ENCODE data around the gene SIRT3.
"Not testable (repeated sequence)": the region's sequence is repeated elsewhere in the genome, so short reads cannot be mapped to it uniquely, and the experiment has no call there.

The SIRT3 gene

DNA sequence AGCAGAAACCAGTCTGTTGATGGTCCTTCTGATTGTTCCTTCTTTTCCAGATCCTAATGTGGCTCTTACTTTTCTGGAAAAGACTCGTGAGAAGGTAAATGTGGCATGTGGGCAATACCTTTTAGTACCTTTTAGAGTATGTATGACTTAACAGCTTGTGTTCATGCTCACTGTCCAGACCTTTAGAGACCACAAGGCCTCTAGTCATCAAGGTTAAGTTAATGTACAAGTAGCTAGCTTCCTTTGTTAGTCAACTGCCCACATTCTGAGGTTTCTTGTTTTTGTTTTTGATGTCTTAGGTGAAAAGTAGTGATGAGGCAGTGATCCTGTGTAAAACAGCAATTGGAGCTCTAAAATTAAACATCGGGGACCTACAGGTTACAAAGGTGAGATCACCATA, 8.2 kb upstream of the SIRT3 start:
- Histone ChIP-seq H3K4me3 (ENCODE audit: low read length) (no peak overlapping the region), H3F3A (ENCODE audit: insufficient read depth, low read length) (no peaks in the 10 kb centered on the region), H3K9me2 (replicated peaks; ENCODE audit: insufficient read depth, low read length) (no peaks in the 10 kb centered on the region), H4K20me1 (ENCODE audit: insufficient read depth, low read length) (no peaks in the 10 kb centered on the region), H3K36me3 (replicated peaks; ENCODE audit: insufficient read depth, low read length) (peaks cover 26% of the 10 kb centered on the region), H3K27me3 (replicated peaks; ENCODE audit: insufficient read depth, low read length) (no peaks in the 10 kb centered on the region), H3K4me1 (ENCODE audit: low read length) (no peaks in the 10 kb centered on the region), H3K27ac (ENCODE audit: low read length) (no peak overlapping the region), H3K4me2 (ENCODE audit: low read depth, low read length) (no peak overlapping the region), H3K9me3 (replicated peaks; ENCODE audit: insufficient read depth, low read length) (no peaks in the 10 kb centered on the region), H3K9ac (ENCODE audit: low read length) (no peak overlapping the region), H3K79me2 (ENCODE audit: low read length) (peaks cover 40% of the 10 kb centered on the region), H2AFZ (ENCODE audit: low read length) (no peak overlapping the region)
- DNase-seq = no peak
- no peak for TF ChIP-seq EZH2 (optimal IDR thresholded peaks at IDR 0.05; ENCODE audit: low read depth, low read length)
- TF ChIP-seq EZH2phosphoT487 (IDR thresholded peaks at IDR 0.05; ENCODE audit: low read length) = no peak
- TF ChIP-seq, protein P1, sequence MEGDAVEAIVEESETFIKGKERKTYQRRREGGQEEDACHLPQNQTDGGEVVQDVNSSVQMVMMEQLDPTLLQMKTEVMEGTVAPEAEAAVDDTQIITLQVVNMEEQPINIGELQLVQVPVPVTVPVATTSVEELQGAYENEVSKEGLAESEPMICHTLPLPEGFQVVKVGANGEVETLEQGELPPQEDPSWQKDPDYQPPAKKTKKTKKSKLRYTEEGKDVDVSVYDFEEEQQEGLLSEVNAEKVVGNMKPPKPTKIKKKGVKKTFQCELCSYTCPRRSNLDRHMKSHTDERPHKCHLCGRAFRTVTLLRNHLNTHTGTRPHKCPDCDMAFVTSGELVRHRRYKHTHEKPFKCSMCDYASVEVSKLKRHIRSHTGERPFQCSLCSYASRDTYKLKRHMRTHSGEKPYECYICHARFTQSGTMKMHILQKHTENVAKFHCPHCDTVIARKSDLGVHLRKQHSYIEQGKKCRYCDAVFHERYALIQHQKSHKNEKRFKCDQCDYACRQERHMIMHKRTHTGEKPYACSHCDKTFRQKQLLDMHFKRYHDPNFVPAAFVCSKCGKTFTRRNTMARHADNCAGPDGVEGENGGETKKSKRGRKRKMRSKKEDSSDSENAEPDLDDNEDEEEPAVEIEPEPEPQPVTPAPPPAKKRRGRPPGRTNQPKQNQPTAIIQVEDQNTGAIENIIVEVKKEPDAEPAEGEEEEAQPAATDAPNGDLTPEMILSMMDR (IDR thresholded peaks at IDR 0.05; ENCODE audit: low read length) = no peak

DNA sequence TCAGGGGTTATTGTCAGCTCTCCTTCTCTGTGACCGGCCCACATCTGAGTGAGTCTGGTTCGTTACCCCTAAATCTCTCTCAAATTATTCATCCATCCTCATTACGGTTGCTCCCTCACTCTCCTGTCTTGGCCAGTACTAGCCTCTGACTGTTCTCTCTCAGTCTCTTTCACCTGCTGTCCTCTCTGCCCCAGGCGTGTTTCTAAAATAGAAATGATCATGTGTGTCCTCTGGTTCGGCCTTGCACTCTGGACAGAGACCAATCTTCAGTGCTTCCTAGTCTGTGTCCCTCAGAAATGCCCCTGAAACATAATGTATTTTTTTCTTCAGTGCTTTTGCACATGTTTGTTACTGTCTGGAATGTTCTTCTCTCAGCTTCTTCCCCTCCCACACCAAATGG, 5.5 kb upstream of the SIRT3 start:
- H3K4me3 ChIP-seq (ENCODE audit: low read length) = no peak overlapping the region
- peaks cover 1% of the 10 kb centered on the region; the same call in 1 of the 2 replicates for H3F3A ChIP-seq (ENCODE audit: insufficient read depth, low read length)
- no peak overlapping the region for H2AFZ ChIP-seq (ENCODE audit: low read length)
- no peaks in the 10 kb centered on the region for H4K20me1 ChIP-seq (ENCODE audit: insufficient read depth, low read length)
- no peak overlapping the region for H3K4me2 ChIP-seq (ENCODE audit: low read depth, low read length)
- no peak overlapping the region for H3K9ac ChIP-seq (ENCODE audit: low read length)
- TF ChIP-seq EZH2 (optimal IDR thresholded peaks at IDR 0.05; ENCODE audit: low read depth, low read length) (no peak), EZH2phosphoT487 (IDR thresholded peaks at IDR 0.05; ENCODE audit: low read length) (no peak)
- TF ChIP-seq, protein P1 (IDR thresholded peaks at IDR 0.05; ENCODE audit: low read length) = no peak
- no peak overlapping the region for H3K27ac ChIP-seq (ENCODE audit: low read length)
- peaks cover 14% of the 10 kb centered on the region for H3K36me3 ChIP-seq (replicated peaks; ENCODE audit: insufficient read depth, low read length)
- H3K4me1 ChIP-seq (ENCODE audit: low read length) = peaks cover 8% of the 10 kb centered on the region
- H3K9me2 ChIP-seq (replicated peaks; ENCODE audit: insufficient read depth, low read length) = no peaks in the 10 kb centered on the region
- H3K27me3 ChIP-seq (replicated peaks; ENCODE audit: insufficient read depth, low read length) = no peaks in the 10 kb centered on the region
- H3K9me3 ChIP-seq (replicated peaks; ENCODE audit: insufficient read depth, low read length) = no peaks in the 10 kb centered on the region
- DNase-seq = no peak
- peaks cover 66% of the 10 kb centered on the region for H3K79me2 ChIP-seq (ENCODE audit: low read length)

DNA sequence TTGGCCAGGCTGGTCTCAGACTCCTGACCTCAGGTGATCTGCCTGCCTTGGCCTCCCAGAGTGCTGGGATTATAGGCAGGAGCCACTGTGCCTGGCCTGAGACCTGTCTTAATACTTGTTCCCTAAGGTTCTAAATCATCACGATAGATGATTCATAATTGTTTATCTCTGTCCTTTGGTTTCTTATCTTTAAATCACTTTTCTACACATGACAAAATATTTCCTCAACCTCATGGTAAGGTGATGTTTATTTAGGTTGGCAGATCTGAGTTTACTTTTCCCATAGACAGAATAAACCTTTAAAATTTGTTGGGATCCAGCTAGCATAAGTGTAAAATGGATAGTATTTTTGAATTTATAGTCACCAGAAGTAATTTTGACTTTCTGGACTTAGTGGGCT, 4.2 kb upstream of the SIRT3 start:
- Histone ChIP-seq H3K9ac (ENCODE audit: low read length) (no peak overlapping the region), H3K79me2 (ENCODE audit: low read length) (peaks cover 66% of the 10 kb centered on the region), H3K27me3 (replicated peaks; ENCODE audit: insufficient read depth, low read length) (no peaks in the 10 kb centered on the region), H3K27ac (ENCODE audit: low read length) (no peak overlapping the region), H3K4me3 (ENCODE audit: low read length) (no peak overlapping the region), H3K4me2 (ENCODE audit: low read depth, low read length) (no peak overlapping the region), H3F3A (ENCODE audit: insufficient read depth, low read length) (peaks cover 4% of the 10 kb centered on the region; the same call in 1 of the 2 replicates), H2AFZ (ENCODE audit: low read length) (no peak overlapping the region), H3K36me3 (replicated peaks; ENCODE audit: insufficient read depth, low read length) (peaks cover 14% of the 10 kb centered on the region), H3K9me2 (replicated peaks; ENCODE audit: insufficient read depth, low read length) (no peaks in the 10 kb centered on the region), H3K9me3 (replicated peaks; ENCODE audit: insufficient read depth, low read length) (no peaks in the 10 kb centered on the region), H3K4me1 (ENCODE audit: low read length) (peaks cover 11% of the 10 kb centered on the region), H4K20me1 (ENCODE audit: insufficient read depth, low read length) (no peaks in the 10 kb centered on the region)
- DNase-seq = no peak
- TF ChIP-seq EZH2phosphoT487 (IDR thresholded peaks at IDR 0.05; ENCODE audit: low read length) (no peak), EZH2 (optimal IDR thresholded peaks at IDR 0.05; ENCODE audit: low read depth, low read length) (no peak)
- TF ChIP-seq, protein P1 (IDR thresholded peaks at IDR 0.05; ENCODE audit: low read length) = no peak

DNA sequence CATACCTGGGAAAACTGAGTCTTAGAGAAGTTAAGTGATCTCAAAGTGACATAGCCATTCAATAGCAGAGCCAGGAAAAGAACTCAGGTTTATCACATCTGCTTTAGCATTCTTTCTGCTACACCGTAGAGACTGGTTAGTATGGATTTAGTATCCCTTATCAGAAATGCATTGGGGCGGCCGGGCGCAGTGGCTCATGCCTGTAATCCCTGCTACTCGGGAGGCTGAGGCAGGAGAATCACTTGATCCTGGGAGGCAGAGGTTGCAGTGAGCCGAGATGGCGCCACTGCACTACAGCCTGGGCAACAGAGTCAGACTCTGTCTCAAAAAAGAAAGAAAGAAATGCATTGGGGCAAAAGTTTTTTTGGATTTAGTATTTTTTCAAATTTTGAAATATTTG, 2.2 kb upstream of the SIRT3 start:
- H3K79me2 ChIP-seq (ENCODE audit: low read length) = peaks cover 59% of the 10 kb centered on the region
- H4K20me1 ChIP-seq (ENCODE audit: insufficient read depth, low read length) = not testable (repeated sequence)

More for the DNA sequence above, 2.2 kb upstream of the SIRT3 start:
- not testable (repeated sequence) for H3F3A ChIP-seq (ENCODE audit: insufficient read depth, low read length); H3K9ac ChIP-seq (ENCODE audit: low read length); H3K27me3 ChIP-seq (replicated peaks; ENCODE audit: insufficient read depth, low read length); H3K27ac ChIP-seq (ENCODE audit: low read length); H2AFZ ChIP-seq (ENCODE audit: low read length); H3K9me2 ChIP-seq (replicated peaks; ENCODE audit: insufficient read depth, low read length); H3K9me3 ChIP-seq (replicated peaks; ENCODE audit: insufficient read depth, low read length); H3K36me3 ChIP-seq (replicated peaks; ENCODE audit: insufficient read depth, low read length); DNase-seq
- Histone ChIP-seq H3K4me3 (ENCODE audit: low read length) (peak overlapping the region; percentile 94; the same call in 1 of the 2 replicates), H3K4me2 (ENCODE audit: low read depth, low read length) (peak overlapping the region; percentile 91; the same call in 1 of the 2 replicates), H3K4me1 (ENCODE audit: low read length) (peaks cover 12% of the 10 kb centered on the region)
